Immature natural killer cell (primary cell): ENCODE results near the gene MAP2K5. TPM values are rescaled to one million over a fixed set of nuclear protein-coding genes. Genes with fewer than 3 reads are reported as not detected.

Experiments
- DNase-seq, 3 donors: peaks; one replicate each; pipeline ENCODE4 v3.0.0; 2022; ENCODE audit warnings: mixed read lengths in 1 of 3
- H3K27ac Mint-ChIP-seq, 6 donors: one replicate each; pipeline ENCODE4 v1.8.0; 2020; ENCODE audit warnings: mixed read lengths in 6 of 6, mild to moderate bottlenecking in 5 of 6, inconsistent platforms in 4 of 6, moderate library complexity in 3 of 6
- H3K27me3 Mint-ChIP-seq, 3 donors: one replicate each; pipeline ENCODE4 v1.8.0; 2020 to 2021; ENCODE audit warnings: low read depth in 3 of 3, mild to moderate bottlenecking in 3 of 3, mixed read lengths in 3 of 3, moderate library complexity in 3 of 3, inconsistent platforms in 1 of 3
- H3K36me3 Mint-ChIP-seq, 3 donors: one replicate each; pipeline ENCODE4 v1.8.0; 2020; ENCODE audit warnings: mixed read lengths in 3 of 3, inconsistent platforms in 2 of 3, mild to moderate bottlenecking in 2 of 3
- H3K4me1 Mint-ChIP-seq, 2 donors: one replicate each; pipeline ENCODE4 v1.8.0; 2020; ENCODE audit warnings: inconsistent platforms in 2 of 2, mild to moderate bottlenecking in 2 of 2, mixed read lengths in 2 of 2, moderate library complexity in 1 of 2
- H3K4me3 Mint-ChIP-seq, 5 donors: one replicate each; pipeline ENCODE4 v1.8.0; 2020; ENCODE audit warnings: mild to moderate bottlenecking in 5 of 5, mixed read lengths in 5 of 5, inconsistent platforms in 3 of 5, moderate library complexity in 3 of 5
- H3K9me3 Mint-ChIP-seq, 6 donors: one replicate each; pipeline ENCODE4 v1.8.0; 2020; ENCODE audit warnings: mild to moderate bottlenecking in 6 of 6, mixed read lengths in 6 of 6, inconsistent platforms in 4 of 6, moderate library complexity in 3 of 6
- polyA plus RNA-seq, 3 donors: library from polyadenylated mRNA; unstranded; fragments of 300-500 nt; fragmentation: Illumina TruSeq; gene quantifications; one replicate each; pipeline ENCODE4 v1.2.3, GENCODE V29; 2021

Gene MAP2K5
- polyA plus RNA-seq, 3 donors from 2014 or later = 12.4 to 21.7 (median 16.0) TPM

DNA sequence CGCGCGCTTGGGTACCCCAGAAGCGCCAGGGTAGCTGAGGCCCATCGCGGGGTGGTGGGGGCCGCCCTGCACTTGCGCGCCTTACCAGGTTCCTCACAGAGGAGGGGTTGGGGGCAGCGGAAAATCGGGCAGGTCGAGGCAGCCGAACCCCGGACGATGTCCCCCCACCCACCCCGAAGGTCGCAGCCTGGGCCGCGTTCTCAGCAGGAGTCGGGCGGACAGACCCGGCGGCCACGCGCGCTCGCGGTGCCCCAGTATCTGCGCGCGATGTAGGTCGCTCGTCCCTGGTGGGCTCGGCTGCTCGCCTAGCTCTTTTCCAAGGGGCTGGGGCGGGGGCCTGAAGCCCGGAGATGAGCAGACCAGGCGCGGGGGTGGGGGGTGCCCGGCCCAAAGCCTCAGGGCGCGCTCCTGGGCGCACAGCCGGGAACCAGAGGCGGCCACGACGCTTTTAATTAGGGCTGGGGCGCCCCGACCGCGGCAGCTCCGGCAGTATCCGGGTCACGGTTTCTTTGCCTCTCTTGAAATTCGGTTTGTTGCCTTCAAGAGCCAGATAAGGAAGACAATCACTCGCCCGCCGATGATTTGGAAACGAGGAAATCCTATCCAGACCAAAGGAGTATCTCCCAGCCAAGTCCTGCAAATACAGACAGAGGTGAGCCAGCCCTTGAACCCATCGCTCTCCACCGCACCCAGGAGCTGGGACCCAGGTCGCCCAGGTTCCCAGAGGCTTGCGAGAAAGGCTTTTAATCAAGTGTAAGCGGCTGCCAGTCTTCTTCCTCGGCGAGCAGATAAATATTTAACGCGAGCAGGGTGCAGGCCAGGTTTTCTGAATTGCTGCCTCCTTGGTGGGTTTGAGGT, 287.4 kb downstream of the MAP2K5 start:
- Mint-ChIP-seq H3K9me3 (peaks cover 0 to 3% (median 0%) of the 10 kb centered on the region in 6 donors), H3K27me3 (peaks cover 34 to 68% (median 54%) of the 10 kb centered on the region in 3 donors), H3K27ac (no peak overlapping the region), H3K36me3 (no peaks in the 10 kb centered on the region), H3K4me1 (peaks cover 21 to 34% of the 10 kb centered on the region in 2 donors), H3K4me3 (peak overlapping the region in 1 of 5 donors; percentile 53)
- DNase-seq = no peak

DNA sequence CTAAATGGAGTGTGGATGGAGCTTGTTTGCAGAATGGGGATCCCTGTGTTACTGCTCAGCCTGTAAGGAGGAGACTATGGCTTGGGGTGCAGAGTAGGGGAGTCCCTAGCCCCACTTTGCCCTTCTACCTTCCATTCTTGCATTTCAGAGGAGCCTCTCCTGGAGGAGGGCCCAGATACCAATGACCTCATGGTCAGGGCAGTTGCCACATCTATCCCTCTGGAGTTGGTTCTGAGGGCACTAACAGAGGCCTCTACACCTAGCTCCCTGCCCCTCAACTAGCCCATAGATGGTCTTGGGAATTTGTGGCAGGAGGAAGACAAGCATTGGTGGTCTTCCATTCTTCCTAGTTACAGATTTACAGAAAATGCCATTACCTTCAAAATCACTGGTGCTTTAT, 288.9 kb downstream of the MAP2K5 start:
- peaks cover 35 to 43% of the 10 kb centered on the region in 2 donors for H3K4me1 Mint-ChIP-seq
- H3K9me3 Mint-ChIP-seq = peaks cover 0 to 3% (median 0%) of the 10 kb centered on the region in 6 donors
- H3K36me3 Mint-ChIP-seq = no peaks in the 10 kb centered on the region
- no peak overlapping the region for H3K4me3 Mint-ChIP-seq
- H3K27me3 Mint-ChIP-seq = peaks cover 39 to 66% (median 63%) of the 10 kb centered on the region in 3 donors
- H3K27ac Mint-ChIP-seq = no peak overlapping the region
- DNase-seq = no peak

DNA sequence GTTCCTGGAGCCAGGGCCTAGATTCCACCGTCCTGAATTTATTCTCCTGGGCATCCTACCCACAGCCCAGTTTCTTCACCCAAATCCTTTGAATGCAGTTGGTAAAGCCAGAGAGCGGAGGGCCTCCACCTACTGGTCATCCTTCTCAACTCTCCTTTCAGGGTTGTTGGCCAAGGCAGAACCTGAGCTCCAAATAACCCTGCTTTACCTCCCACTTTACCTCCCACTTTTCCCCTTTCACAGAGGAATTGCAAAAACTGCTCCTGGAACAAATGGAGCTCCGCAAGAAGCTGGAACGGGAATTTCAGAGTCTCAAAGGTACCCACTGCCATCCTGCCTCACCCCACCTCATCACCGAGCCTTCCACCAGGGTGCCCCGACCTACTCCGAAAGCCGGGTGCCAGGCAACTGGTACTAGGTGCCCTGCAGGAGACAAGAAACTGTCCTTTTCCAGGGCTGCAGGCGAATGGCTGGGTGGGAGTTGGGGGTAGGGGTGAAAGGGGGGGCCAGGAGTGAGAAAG, 289.6 kb downstream of the MAP2K5 start:
- H3K4me3 Mint-ChIP-seq = no peak overlapping the region
- peaks cover 0 to 3% (median 0%) of the 10 kb centered on the region in 6 donors for H3K9me3 Mint-ChIP-seq
- no peak for DNase-seq
- H3K36me3 Mint-ChIP-seq = no peaks in the 10 kb centered on the region
- no peak overlapping the region for H3K27ac Mint-ChIP-seq
- H3K27me3 Mint-ChIP-seq = peaks cover 40 to 64% (median 63%) of the 10 kb centered on the region in 3 donors
- peaks cover 39 to 44% of the 10 kb centered on the region in 2 donors for H3K4me1 Mint-ChIP-seq

DNA sequence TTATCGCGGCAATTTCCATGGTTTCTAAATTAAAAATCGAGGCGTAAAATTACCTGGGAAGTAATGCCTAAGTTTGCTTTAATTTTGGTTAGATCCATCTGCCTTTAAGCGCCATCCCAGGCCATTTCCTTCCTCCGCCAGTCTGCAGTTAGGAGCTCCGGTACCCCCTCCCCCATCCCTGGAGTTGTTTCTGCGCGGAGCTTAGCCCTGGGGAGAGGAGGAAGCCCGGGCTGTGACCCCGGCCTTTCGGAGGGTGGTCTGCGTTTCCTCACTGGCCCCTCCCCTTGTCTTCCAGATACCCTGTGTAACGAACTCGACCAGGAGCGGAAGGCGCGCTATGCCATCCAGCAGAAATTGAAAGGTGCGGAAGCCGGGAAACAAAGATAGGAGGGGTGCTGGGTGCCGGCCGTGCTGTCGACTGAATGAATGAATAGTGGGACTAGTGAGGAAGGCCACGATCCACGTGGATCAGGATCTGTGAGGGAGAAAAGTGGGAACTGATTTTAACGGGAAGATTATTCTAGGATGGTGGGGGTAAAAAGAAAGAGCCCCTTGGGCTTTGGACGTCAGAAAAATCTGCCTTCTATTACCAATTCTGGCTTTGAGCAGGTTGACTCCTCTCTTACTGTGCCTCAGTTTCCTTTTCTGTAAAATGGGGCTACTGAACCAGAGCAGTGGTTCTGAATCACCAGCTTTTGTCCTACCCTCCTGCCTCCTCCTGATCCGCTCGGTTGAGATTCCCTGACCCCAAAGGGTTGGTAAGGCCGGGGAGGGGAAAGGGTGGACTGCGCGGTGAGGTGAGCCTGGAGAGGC, 290.6 kb downstream of the MAP2K5 start:
- peaks cover 0 to 3% (median 0%) of the 10 kb centered on the region in 6 donors for H3K9me3 Mint-ChIP-seq
- H3K27ac Mint-ChIP-seq = no peak overlapping the region
- H3K27me3 Mint-ChIP-seq = peaks cover 39 to 66% (median 65%) of the 10 kb centered on the region in 3 donors
- no peaks in the 10 kb centered on the region for H3K36me3 Mint-ChIP-seq
- DNase-seq = no peak
- H3K4me1 Mint-ChIP-seq = peaks cover 44 to 46% of the 10 kb centered on the region in 2 donors
- peak overlapping the region; percentile 40 to 89 (median 77) for H3K4me3 Mint-ChIP-seq

DNA sequence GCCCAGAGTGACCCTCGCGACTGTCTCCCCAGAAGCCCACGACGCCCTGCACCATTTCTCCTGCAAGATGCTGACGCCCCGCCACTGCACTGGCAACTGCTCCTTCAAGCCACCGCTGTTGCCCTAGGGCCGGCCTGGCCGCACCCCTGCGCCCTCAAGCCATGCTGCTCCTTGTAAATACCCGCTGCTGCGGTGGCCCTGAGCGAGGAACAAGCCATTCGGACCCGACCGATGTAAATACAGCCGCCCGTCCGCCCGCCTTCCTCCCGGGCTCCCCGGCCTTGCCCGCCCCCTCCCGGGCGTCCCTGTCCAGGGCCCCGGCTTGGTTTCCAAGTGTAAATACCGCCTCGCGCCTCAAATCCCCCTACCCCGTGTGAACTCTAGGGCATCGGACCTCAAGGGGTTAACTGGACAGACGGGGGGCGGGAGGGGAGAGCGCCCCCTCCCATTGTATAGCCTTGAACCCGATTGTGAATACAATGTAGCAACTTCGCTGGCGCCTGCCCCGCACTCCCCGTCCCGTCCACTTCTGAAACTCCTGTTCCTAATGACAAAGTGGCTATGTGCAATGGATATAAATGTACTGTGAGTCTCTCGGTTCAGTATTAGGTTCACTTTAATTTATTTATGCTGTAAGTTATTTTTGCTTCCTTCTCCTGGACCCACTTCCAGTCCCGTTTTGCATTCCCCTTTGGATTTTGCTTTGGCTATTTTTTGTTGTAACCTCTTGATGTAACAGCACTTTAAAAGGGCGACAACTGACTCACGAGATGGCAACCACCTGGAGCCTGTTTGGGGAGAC, 291.4 kb downstream of the MAP2K5 start:
- peaks cover 48 to 52% of the 10 kb centered on the region in 2 donors for H3K4me1 Mint-ChIP-seq
- H3K9me3 Mint-ChIP-seq = peaks cover 0 to 3% (median 0%) of the 10 kb centered on the region in 6 donors
- peaks cover 37 to 58% (median 58%) of the 10 kb centered on the region in 3 donors for H3K27me3 Mint-ChIP-seq
- no peak overlapping the region for H3K27ac Mint-ChIP-seq
- peak in 1 of 3 donors; percentile 22 for DNase-seq
- peak overlapping the region; percentile 77 to 89 (median 85) for H3K4me3 Mint-ChIP-seq
- no peaks in the 10 kb centered on the region for H3K36me3 Mint-ChIP-seq

DNA sequence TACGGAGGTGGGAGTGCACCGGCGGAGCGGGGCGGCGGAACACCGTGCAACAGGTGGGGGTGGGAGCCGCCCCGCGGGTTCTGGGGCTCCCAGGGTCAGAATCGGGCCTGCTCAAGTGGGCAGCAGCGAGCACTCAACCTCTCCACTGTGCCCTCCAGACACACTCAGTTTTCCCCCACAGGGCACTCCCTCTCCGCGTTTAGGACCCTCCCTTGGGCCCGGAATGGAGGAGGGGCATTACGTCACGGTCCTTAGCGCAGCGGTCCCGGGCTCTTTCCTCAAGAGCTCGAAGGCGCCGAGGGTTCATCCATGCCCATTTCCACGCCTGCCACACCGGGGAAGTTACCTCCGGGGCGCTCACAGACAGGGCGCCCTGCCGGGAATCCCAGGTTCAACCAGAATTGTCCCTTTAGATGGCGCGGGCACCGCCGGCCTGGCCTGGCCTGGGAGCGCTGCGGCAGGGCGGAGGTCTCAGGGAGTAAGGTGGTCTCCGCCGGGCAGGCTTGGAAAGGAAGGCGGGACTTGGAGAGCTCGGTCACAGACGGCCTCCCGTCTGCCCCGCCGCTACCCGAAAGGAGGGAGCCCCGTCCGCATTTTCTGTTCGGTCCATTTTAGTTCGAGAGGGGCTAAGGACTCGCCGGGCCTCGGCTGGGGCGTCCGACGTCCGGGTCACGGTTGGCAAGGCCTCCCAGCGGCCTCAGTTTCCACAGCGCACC, 292.2 kb downstream of the MAP2K5 start:
- H3K27ac Mint-ChIP-seq = no peak overlapping the region
- H3K4me3 Mint-ChIP-seq = peak overlapping the region; percentile 81 to 89 (median 85)
- no peaks in the 10 kb centered on the region for H3K36me3 Mint-ChIP-seq
- peaks cover 49 to 60% of the 10 kb centered on the region in 2 donors for H3K4me1 Mint-ChIP-seq
- H3K27me3 Mint-ChIP-seq = peaks cover 42 to 58% (median 57%) of the 10 kb centered on the region in 3 donors
- DNase-seq = peak in 1 of 3 donors; percentile 17
- no peaks in the 10 kb centered on the region for H3K9me3 Mint-ChIP-seq

DNA sequence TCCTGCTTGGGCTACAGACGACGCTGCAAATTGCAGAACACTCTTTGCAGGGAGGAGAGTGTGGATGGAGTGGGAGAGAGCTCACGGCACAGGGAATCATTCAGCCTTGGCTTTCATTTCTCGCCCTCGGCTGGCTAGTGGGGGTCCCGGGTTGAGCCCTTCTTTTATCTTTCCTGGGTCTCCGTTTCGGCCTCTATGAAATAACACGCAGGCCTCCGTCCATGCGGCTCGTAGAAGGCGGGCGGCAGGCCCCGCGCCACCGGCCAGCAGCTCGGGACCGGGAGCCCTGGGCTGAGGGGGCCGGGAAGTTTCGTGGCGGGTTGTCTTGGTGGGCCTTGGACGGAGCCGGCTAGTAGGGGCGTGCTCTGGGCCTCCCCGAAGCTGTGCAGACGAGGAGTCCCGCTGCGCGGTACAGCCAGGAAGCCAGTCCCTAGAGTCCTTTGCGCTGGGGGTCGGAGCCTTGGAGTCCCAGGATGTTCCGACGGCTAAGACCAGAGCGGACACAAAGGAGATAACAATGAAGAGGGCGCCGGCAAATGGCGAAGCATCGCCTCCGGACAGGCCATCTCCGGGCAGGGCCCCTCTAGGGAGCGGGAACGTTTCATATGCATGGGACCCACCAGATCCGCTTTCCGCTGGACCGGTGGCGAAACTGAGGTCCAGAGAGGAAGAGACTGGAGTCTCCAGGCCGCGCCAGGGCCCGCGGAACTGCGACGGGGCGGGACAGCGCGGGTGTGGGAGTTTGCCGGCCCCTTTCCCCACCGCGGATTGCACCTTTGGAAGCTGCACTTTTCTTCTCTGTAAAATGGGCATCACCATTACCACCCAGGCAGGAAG, 293.0 kb downstream of the MAP2K5 start:
- Mint-ChIP-seq H3K9me3 (peaks cover 0 to 2% (median 0%) of the 10 kb centered on the region in 6 donors), H3K4me3 (peak overlapping the region; percentile 81 to 89 (median 85)), H3K27me3 (peaks cover 44 to 62% (median 58%) of the 10 kb centered on the region in 3 donors), H3K4me1 (peaks cover 54 to 65% of the 10 kb centered on the region in 2 donors), H3K36me3 (no peaks in the 10 kb centered on the region), H3K27ac (no peak overlapping the region)
- DNase-seq = peak in 2 of 3 donors; percentile 18 to 23

DNA sequence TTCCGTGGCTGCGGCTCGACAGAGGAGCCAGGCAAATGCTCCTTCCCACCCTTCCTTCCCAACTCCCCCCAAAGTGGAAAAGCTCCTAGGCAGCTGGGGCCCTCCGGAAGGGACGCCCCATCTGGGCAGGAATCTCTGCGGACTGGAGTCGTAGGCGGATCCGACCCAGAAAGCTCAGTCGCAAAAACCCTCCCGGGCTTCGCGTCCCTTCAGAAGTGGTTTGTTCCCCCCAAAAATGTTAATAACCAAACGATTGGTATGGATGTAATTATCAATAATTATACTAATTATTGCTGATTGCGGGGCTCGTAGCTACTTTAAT, 293.6 kb downstream of the MAP2K5 start:
- Mint-ChIP-seq H3K27ac (peak overlapping the region in 1 of 6 donors; percentile 49), H3K4me3 (peak overlapping the region; percentile 81 to 89 (median 85)), H3K9me3 (peaks cover 0 to 2% (median 0%) of the 10 kb centered on the region in 6 donors), H3K36me3 (no peaks in the 10 kb centered on the region), H3K27me3 (peaks cover 40 to 57% (median 56%) of the 10 kb centered on the region in 3 donors), H3K4me1 (peaks cover 57 to 69% of the 10 kb centered on the region in 2 donors)
- no peak for DNase-seq

DNA sequence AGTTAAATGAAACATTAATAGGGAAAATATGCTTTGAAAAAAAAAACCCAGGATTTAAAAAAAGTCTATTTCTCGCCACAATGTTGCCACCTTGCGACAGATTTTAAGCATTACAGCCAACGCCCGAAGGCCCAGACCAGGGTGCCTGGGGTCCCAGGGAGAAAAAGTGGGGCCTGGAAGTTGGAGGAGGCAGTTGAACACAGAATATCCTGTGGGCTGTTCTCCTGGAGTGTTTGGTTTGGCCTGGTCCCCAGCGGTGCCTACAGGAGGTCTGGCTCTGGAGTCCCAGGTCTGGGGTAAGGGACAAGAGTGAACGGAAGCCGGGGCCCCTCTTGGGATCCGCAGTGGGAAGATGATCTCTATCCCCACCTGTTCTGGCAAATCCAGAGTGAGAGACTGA, 294.0 kb downstream of the MAP2K5 start:
- Mint-ChIP-seq H3K4me3 (peak overlapping the region; percentile 81 to 89 (median 85)), H3K9me3 (peaks cover 0 to 2% (median 0%) of the 10 kb centered on the region in 6 donors), H3K27ac (peak overlapping the region in 1 of 6 donors; percentile 49), H3K27me3 (peaks cover 38 to 53% (median 52%) of the 10 kb centered on the region in 3 donors), H3K4me1 (peaks cover 61 to 73% of the 10 kb centered on the region in 2 donors), H3K36me3 (no peaks in the 10 kb centered on the region)
- peak; percentile 49 to 58 (median 57) for DNase-seq

DNA sequence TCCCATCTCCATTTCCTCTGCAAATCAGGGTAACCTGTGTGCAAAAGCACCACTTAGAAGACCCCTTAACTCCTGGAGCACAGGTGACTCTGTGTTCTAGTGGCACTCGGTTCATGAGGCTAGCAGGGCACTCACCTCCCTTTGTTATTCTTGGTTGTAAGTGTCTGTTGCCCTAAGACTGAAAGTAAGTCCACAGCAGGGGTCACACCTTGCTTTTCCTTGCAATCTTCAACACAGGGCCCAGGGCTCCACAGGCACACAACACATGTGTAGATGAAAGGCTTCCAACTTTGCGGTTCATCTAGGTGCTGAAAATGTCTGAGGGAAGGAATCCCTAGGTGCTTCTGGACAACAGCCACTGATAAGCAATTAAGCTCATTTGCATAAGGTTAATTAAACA, 294.5 kb downstream of the MAP2K5 start:
- Mint-ChIP-seq H3K4me1 (peaks cover 64 to 76% of the 10 kb centered on the region in 2 donors), H3K9me3 (peaks cover 0 to 2% (median 0%) of the 10 kb centered on the region in 6 donors), H3K4me3 (peak overlapping the region in 1 of 5 donors; percentile 53), H3K27me3 (peaks cover 35 to 51% (median 49%) of the 10 kb centered on the region in 3 donors), H3K36me3 (no peaks in the 10 kb centered on the region), H3K27ac (no peak overlapping the region)
- DNase-seq = no peak

DNA sequence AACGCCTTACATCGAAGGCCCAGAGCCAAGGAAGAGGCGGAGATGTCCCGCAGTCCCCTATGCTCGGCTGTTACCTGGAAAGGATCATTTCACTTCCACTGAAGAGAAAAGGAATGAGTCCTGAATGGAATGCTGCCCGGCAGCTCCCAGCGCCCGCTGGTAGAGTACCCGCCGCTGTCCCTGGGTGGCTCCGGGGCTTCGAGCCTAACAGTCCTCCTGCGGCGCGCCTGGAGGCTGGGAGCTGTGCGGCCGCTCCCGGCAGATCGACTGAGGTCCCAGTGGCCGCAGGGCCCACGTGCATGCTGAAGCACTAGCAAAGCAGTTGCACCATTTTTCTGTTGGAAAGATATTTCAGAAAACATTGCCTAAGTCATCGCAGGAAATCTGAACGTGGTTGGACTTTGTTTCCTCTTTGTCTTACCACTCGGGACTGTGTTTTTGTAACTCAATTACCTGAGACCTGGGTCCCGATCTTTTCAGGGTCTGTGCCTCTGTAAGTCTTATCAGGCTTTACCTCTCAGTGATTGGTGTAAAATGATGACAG, 296.4 kb downstream of the MAP2K5 start:
- peak in 1 of 3 donors; percentile 13 for DNase-seq
- H3K27ac Mint-ChIP-seq = peak overlapping the region in 5 of 6 donors; percentile 46 to 98 (median 69)
- peaks cover 32 to 39% (median 37%) of the 10 kb centered on the region in 3 donors for H3K27me3 Mint-ChIP-seq
- H3K4me1 Mint-ChIP-seq = peaks cover 53 to 65% of the 10 kb centered on the region in 2 donors
- no peaks in the 10 kb centered on the region for H3K36me3 Mint-ChIP-seq
- peaks cover 0 to 2% (median 0%) of the 10 kb centered on the region in 6 donors for H3K9me3 Mint-ChIP-seq
- peak overlapping the region; percentile 89 to 97 (median 92) for H3K4me3 Mint-ChIP-seq
